Astrocyte (in vitro differentiated cells and primary cell): ENCODE measurements around the gene ZKSCAN1.
"Not testable (repeated sequence)": the region's sequence is repeated elsewhere in the genome, so short reads cannot be mapped to it uniquely, and the experiment has no call there.

Source experiments
- CTCF ChIP-seq: IDR thresholded peaks from 2 replicates; pipeline ENCODE4 v1.5.1; 2011; ENCODE audit warnings: low read depth, mild to moderate bottlenecking, inconsistent platforms, low read length, moderate library complexity; ENCODE audit not compliant: insufficient read depth
- EZH2 ChIP-seq: IDR thresholded peaks from 2 replicates; pipeline ENCODE4 v1.6.1; 2012; ENCODE audit warnings: mild to moderate bottlenecking, low read length, inconsistent platforms; ENCODE audit not compliant: insufficient read depth

DNA sequence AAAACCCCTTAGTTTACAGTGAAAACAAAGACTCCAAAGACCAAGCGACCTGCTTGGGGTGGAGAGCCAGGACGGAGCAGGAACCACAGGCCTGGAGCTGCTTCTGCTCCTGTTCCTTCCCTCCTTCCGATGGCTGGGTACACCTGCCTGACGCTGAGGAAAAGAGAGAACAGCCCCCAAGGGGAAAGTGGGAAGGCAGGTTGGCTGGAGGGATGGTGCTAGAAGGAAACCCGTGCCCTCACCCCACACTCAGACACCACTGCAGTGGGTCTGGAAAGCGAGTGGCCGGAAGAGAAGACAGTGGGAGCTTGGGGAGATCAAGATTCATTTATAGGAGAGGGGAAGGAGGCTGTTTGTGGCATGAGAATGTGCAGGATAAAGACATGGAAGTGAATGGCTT, 34.3 kb upstream of the ZKSCAN1 start:
- not testable (repeated sequence) for TF ChIP-seq CTCF, EZH2
